ENCODE data around the gene SLC45A1.

DNA sequence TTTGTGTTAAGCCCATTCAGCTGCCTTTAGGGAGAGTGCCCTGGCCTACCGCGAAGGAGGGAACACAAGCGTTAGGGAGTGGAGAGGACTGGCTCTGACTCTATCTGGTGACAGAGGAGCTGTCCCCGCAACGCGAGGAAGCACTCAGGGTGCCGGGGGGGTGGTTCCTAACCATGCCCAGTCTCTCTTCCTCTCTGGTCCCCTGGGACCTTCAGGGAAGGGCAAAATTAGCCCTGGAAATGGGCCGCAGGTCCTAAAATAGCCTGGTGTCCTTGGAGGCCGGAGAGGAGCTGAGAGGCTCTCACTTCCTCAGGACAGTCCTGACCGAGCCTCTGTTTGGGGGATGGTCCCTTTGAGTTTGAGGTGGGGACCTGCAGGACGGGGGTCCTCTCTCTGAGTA lies 5.8 kb downstream of the SLC45A1 start:
- TF ChIP-seq, protein P1, sequence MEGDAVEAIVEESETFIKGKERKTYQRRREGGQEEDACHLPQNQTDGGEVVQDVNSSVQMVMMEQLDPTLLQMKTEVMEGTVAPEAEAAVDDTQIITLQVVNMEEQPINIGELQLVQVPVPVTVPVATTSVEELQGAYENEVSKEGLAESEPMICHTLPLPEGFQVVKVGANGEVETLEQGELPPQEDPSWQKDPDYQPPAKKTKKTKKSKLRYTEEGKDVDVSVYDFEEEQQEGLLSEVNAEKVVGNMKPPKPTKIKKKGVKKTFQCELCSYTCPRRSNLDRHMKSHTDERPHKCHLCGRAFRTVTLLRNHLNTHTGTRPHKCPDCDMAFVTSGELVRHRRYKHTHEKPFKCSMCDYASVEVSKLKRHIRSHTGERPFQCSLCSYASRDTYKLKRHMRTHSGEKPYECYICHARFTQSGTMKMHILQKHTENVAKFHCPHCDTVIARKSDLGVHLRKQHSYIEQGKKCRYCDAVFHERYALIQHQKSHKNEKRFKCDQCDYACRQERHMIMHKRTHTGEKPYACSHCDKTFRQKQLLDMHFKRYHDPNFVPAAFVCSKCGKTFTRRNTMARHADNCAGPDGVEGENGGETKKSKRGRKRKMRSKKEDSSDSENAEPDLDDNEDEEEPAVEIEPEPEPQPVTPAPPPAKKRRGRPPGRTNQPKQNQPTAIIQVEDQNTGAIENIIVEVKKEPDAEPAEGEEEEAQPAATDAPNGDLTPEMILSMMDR (IDR thresholded peaks at IDR 0.05): no peak
- TF ChIP-seq POLR2AphosphoS5 (IDR thresholded peaks at IDR 0.05): no peak
